GM23248 (cell line): ENCODE data around the gene PLEKHA3.
"Not testable (repeated sequence)": the region's sequence is repeated elsewhere in the genome, so short reads cannot be mapped to it uniquely, and the experiment has no call there.

Source experiments
- EZH2 ChIP-seq: fragments of 200-600 bp; sonication (generic); IDR thresholded peaks from 2 replicates; pipeline ENCODE4 v1.6.1; 2018; ENCODE audit warnings: antibody characterized with exemption, mild to moderate bottlenecking; ENCODE audit not compliant: insufficient read depth, poor library complexity, severe bottlenecking
- EZH2phosphoT487 ChIP-seq: fragments of 200-600 bp; sonication (generic); IDR thresholded peaks from 2 replicates; pipeline ENCODE4 v1.6.1; 2018; ENCODE audit warnings: antibody characterized with exemption, moderate library complexity, mild to moderate bottlenecking, low read depth; ENCODE audit not compliant: insufficient read depth

- TF ChIP-seq EZH2, EZH2phosphoT487: not testable (repeated sequence)
Observed at GRCh38 chr2:178471313-178471712, 8.9 kb upstream of the PLEKHA3 start.
